GM18951 (cell line): ENCODE results near the gene ALCAM.
A peak's percentile ranks its signal among the peaks of the same experiment; 100 is the strongest.

Experiments used
- POLR2A ChIP-seq: IDR thresholded peaks from 4 replicates; pipeline ENCODE4 v1.6.1; 2011; ENCODE audit warnings: mild to moderate bottlenecking; ENCODE audit not compliant: insufficient read length, insufficient read depth; ENCODE audit errors: extremely low read depth
- in situ Hi-C: fragments of 300-500 bp; cut with MboI; formaldehyde crosslinking; loops from one replicate; pipeline ENCODE4 v1.12.0; 2022; ENCODE audit warnings: low sequenced_read_pairs, mixed read lengths, inconsistent platforms; ENCODE audit not compliant: unreplicated experiment

The ALCAM gene

GRCh38 chr3:105364128-105364527, 2.6 kb upstream of the ALCAM start:
- in situ Hi-C loops = loop anchor here (25.0 kb wide), 1 partner anchor 1102 kb away; no protein-coding TSS in a partner anchor
- no peak for TF ChIP-seq POLR2A

GRCh38 chr3:105365081-105365390, 1.7 kb upstream of the ALCAM start:
- in situ Hi-C loops = loop anchor here (25.0 kb wide), 1 partner anchor 1103 kb away; no protein-coding TSS in a partner anchor
- no peak for TF ChIP-seq POLR2A

GRCh38 chr3:105365391-105366325, 1.1 kb upstream of the ALCAM start:
- in situ Hi-C loops = loop anchor here (25.0 kb wide), 1 partner anchor 1103 kb away; no protein-coding TSS in a partner anchor
- no peak for TF ChIP-seq POLR2A

- in situ Hi-C loops = loop anchor here (25.0 kb wide), 1 partner anchor 1105 kb away; no protein-coding TSS in a partner anchor
- TF ChIP-seq POLR2A = no peak
These were observed 325 bp downstream of the ALCAM start for GRCh38 chr3:105367063-105367405.

GRCh38 chr3:105367406-105368213, 901 bp downstream of the ALCAM start:
- in situ Hi-C loops = loop anchor here (25.0 kb wide), 1 partner anchor 1105 kb away; no protein-coding TSS in a partner anchor
- peak; percentile 47 for TF ChIP-seq POLR2A

DNA sequence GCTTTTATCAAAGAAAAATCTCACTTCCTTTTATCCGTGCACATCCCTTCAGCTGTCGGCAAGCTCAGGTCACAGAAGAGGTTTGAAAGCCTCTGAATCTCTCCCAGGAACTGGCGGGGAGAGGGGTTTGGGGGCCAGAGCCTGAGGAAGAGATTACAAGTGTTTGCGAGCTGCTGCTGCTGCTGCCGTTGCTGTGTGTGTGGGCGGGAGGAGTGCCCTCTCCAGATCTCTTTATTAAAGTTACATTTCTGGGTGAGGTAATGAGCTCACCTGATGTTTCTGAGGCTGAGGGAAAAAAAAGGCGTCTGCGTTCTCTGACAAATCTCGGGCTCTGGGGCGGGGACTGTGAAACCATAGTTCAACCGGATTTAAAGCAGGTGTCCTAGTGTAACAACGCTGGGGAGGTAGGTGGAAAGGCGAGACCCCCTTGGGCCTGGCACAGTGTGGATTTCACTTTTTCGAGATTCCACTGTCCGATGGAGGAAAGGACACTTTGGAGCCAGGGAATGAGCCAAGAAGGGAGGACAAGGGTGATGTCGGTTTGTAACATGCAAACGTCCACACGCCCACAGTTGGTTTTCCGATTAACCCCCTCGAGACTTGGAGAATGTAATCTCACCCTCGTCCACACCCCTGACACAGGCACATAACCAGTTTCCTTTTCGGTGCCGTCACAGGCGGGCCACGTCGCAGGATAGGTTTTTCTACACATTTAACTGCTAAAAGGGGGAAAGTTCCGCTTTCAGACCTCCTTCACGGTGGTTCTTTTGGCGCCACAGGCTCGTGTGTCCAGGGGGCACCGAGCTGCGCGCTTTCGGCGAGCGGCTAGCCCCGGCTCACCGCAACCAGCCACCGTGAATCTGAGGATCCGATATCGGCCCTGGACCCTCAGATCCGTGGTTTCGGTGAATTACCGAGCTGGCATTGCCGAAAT, 2.1 kb downstream of the ALCAM start:
- in situ Hi-C loops = loop anchor here (25.0 kb wide), 1 partner anchor 1107 kb away; no protein-coding TSS in a partner anchor

DNA sequence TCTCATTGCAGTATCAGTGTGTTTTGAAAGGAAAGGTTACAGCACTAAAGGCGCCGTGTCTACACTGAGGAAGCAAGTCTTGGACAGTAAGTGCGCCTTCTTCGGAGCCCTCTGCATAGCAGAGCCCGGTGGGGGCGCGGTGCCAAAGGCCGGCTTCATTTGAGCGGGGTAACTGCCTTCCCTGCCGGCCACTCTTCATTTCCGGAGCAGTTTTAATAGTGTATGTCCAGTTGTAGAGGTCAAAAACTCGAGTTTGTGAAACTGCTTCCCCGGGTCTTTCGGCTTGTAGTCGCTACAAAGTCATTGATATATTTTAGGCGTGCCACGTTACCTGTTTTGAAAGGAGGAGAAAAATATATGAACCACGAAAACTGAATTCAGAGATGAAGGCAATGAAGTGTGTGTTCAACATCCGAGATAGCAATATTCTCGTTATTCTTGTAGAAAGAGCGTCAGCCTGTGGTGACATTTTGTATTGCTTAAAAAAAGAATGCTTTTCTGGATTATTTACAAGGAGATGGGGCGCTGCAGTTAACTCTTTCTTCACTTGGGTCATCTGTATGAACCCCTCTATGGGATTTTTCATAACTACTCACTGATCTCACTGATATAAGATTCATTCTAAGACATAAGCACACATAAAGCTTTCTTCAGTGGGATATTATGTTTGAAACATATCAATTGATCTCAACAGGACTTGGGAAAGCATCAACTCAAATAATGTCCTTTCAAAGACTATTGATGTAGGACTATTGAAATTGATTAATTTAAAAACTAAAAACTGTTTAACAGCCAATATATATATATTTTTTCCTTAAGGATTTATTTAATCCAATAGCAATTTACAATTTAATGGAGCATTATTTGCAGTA, 3.0 kb downstream of the ALCAM start:
- TF ChIP-seq POLR2A = no peak
- in situ Hi-C loops = loop anchor here (25.0 kb wide), 1 partner anchor 1107 kb away; no protein-coding TSS in a partner anchor

More for the DNA sequence above, 2.1 kb downstream of the ALCAM start:
- TF ChIP-seq POLR2A = peak; percentile 55

DNA sequence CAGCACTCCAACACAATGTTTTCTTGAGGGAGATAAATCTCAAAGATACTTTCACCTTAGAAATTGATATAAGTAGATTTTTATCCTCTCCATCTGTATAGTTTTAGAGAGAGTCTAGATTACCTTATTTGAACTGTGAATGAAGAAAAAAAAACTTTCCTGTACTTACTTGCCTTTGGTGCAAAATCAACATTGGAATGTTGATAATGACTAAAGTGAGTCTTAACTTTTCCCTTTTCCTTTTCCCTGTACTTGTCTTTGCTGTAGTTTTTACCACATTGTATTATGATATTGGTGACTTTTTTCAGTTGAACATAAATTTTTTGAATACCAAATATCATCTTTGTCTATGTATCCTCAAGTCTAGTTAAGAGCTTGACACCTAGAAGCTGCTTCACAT, 6.7 kb downstream of the ALCAM start:
- no peak for TF ChIP-seq POLR2A

DNA sequence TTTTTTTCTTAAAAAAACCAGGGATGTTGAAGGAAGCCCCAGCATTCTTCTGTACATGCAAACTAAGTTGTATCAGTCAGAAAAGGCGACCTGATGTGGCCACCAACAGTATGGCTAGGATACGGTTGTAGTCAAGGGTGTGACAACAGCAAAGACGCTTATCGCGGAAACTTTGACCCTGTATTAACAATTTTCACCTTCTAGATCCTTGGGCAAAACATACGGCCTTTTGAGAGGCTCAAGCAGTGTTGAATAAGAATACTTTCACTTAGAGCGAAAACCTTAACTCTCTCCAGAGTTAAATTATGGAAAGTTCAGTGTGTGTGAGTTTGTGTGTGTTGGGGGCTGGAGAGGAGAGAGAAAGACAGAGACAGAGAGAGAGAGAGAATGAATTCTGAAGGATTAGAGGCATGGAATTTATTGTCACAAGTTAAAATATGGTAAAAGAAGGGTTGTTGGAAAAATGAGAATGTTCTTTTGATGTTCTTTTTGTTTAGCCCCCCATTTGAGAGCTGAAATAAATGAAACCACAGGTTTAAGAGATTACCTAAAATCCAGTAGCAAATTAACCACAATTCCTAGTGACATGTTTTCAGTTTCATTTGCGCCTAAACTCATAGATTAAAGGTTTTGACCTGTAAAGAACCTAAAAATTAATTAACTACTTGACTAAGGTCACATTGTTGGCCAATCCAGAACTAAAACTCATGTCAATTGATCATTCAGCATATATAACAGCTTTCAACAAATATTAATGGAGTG, 9.2 kb downstream of the ALCAM start:
- in situ Hi-C loops = no loop called here
- TF ChIP-seq POLR2A = no peak

More for the DNA sequence above, 6.7 kb downstream of the ALCAM start:
- in situ Hi-C loops = loop anchor here (25.0 kb wide), 1 partner anchor 1111 kb away; no protein-coding TSS in a partner anchor

- in situ Hi-C loops = no loop called here
- no peak for TF ChIP-seq POLR2A
These were observed 11.0 kb downstream of the ALCAM start for GRCh38 chr3:105377716-105378115.

DNA sequence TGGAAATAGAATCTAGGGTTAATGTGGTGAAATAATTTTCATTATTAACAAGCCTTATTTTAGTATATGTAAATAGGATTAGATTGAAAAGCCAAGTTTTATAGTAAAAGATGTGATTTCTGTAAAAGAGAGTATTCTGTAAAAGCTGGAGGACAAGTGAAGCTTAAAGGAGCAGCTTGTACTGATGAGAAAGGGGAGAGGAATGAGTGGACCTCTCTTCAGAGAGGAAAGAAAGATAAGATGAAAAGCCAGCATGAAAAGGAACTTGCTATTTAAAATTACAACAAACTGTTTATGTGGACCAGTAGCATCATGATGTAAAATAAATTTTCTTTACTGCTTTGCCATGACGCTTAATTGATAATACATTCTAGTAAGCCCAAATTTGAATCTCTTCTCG, 18.5 kb downstream of the ALCAM start:
- in situ Hi-C loops = no loop called here
- no peak for TF ChIP-seq POLR2A
